ENCODE data around the gene CARTPT.

- TF ChIP-seq CTCF (conservative IDR thresholded peaks at IDR 0.05; ENCODE audit: low read length) (no peak), EZH2phosphoT487 (IDR thresholded peaks at IDR 0.05; ENCODE audit: borderline replicate concordance) (no peak)
Observed at GRCh38 chr5:71734141-71734540, 15.1 kb downstream of the CARTPT start.

All from Loucy (cell line).